Lung (tissue), 12 donors: ENCODE measurements around the gene ANKRD61. TPM values are rescaled to one million over a fixed set of nuclear protein-coding genes. Genes with fewer than 3 reads are reported as not detected.
"Not testable (repeated sequence)": the region's sequence is repeated elsewhere in the genome, so short reads cannot be mapped to it uniquely, and the experiment has no call there.

Source experiments
- ATAC-seq: fragments of 200-7000 bp; cut with Tn5 transposase; one replicate; pipeline ENCODE4 v1.9.1; 2020; ENCODE audit warnings: moderate number of reproducible peaks; ENCODE audit not compliant: insufficient read depth, low FRiP score
- DNase-seq, 3 donors: peaks; one replicate each; pipeline ENCODE4 v3.0.0-alpha.2; 2013 to 2017
- H3K27ac ChIP-seq, 2 donors: one replicate each; pipeline ENCODE4 v1.5.1; 2013; ENCODE audit warnings: mild to moderate bottlenecking in 2 of 2, moderate library complexity in 2 of 2, control low read depth in 1 of 2, inconsistent platforms in 1 of 2, low read depth in 1 of 2, low read length in 1 of 2
- H3K27me3 ChIP-seq, 3 donors: one replicate each; pipeline ENCODE4 v1.5.1; 2013; ENCODE audit warnings: low read length in 2 of 3; ENCODE audit not compliant: control insufficient read depth in 3 of 3, insufficient read depth in 3 of 3
- H3K36me3 ChIP-seq, 4 donors: one replicate each; pipeline ENCODE4 v1.5.1; 2013; ENCODE audit warnings: low read length in 4 of 4, mild to moderate bottlenecking in 1 of 4, moderate library complexity in 1 of 4; ENCODE audit not compliant: control insufficient read depth in 4 of 4, insufficient read depth in 4 of 4
- H3K4me1 ChIP-seq, 5 donors: one replicate each; pipeline ENCODE4 v1.5.1; 2013; ENCODE audit warnings: low read length in 5 of 5, mild to moderate bottlenecking in 2 of 5, moderate library complexity in 1 of 5; ENCODE audit not compliant: control insufficient read depth in 5 of 5, insufficient read depth in 5 of 5
- H3K4me3 ChIP-seq: one replicate; pipeline ENCODE4 v1.5.1; 2013; ENCODE audit warnings: mild to moderate bottlenecking, control low read depth, moderate library complexity
- H3K9ac ChIP-seq, 2 donors: one replicate each; pipeline ENCODE4 v1.5.1; 2013; ENCODE audit warnings: low read length in 2 of 2, control low read depth in 1 of 2; ENCODE audit not compliant: insufficient read depth in 1 of 2
- H3K9me3 ChIP-seq, 4 donors: one replicate each; pipeline ENCODE4 v1.5.1; 2013; ENCODE audit warnings: low read length in 3 of 4, mild to moderate bottlenecking in 1 of 4, moderate library complexity in 1 of 4; ENCODE audit not compliant: control insufficient read depth in 4 of 4, insufficient read depth in 3 of 4
- CTCF ChIP-seq: IDR thresholded peaks from 2 replicates; pipeline ENCODE4 v1.5.1; 2012; ENCODE audit warnings: mild to moderate bottlenecking; ENCODE audit errors: control extremely low read depth, extremely low read depth
- WGBS, 2 donors: extraction: QIAGEN DNeasy Blood & Tissue Kit; methylation state at CpG; one replicate each; pipeline ENCODE4 v1.1.7; 2013; 5-methylcytosine and 5-hydroxymethylcytosine counted together
- polyA plus RNA-seq, 2 donors: library from polyadenylated mRNA; stranded (reverse); fragments of 200-250 nt; gene quantifications; one replicate each; pipeline ENCODE4 v1.2.1, GENCODE V29; 2013
- total RNA-seq, 2 donors: library from RNA; depleted of rRNA in 1 of 2; stranded (reverse); fragments of >200 nt in 1 of 2; gene quantifications; one replicate each; pipeline ENCODE4 v1.2.1, GENCODE V29; 2014 to 2021
- donor health status: control.
- donor health status: control.
- donor health status: Bipolar disorder and iron deficiency.
- donor health status: healthy.
- donor health status: DM: yes; HTN: yes; CAD: no.

ANKRD61 gene
- total and polyA plus RNA-seq, 4 donors, result 0.08 TPM; not detected in 3

DNA sequence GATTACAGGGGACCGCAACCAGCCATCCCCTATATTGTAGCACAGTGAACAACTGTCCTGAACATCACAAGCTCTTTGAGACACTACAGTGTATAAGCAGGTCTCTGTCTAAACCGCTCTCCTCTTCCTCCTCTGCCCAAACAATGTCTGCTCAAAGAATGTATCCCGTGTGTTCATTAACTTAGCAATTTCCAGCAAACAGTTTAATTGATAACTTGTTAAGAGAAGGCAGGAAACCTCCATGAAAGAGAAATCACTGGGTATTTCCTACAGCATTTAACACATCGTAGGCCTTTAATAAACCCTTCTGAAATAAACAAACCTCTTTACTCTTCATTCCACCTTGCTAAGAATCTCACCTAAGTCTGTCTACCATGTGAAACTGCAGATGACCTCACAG lies 23.8 kb upstream of the ANKRD61 start:
- H3K9ac ChIP-seq, result no peak overlapping the region
- DNase-seq (no peak), ATAC-seq (no peak)
- H3K4me1 ChIP-seq, result peaks cover 0 to 16% (median under 1%) of the 10 kb centered on the region in 5 donors
- H3K9me3 ChIP-seq, result no peaks in the 10 kb centered on the region
- H3K4me3 ChIP-seq, result no peak overlapping the region
- no peaks in the 10 kb centered on the region for H3K27me3 ChIP-seq
- no peak overlapping the region for H3K27ac ChIP-seq
- TF ChIP-seq CTCF, result no peak
- H3K36me3 ChIP-seq, result peaks cover 0 to 4% (median 2%) of the 10 kb centered on the region in 4 donors
- 60 to 72% methylated on average over 4 of the region's 4 CpGs for WGBS, 2 donors

- DNase-seq, ATAC-seq, H3K9me3 ChIP-seq, H3K36me3 ChIP-seq, H3K27me3 ChIP-seq, H3K27ac ChIP-seq: not testable (repeated sequence)
- 47 to 51% methylated on average over 27 of the region's 27 CpGs for WGBS, 2 donors
- Histone ChIP-seq H3K4me1 (peaks cover 0 to 16% (median 6%) of the 10 kb centered on the region in 5 donors), H3K4me3 (peak overlapping the region; percentile 45), H3K9ac (peak overlapping the region in 1 of 2 donors; percentile 71)
These were observed 23.2 kb upstream of the ANKRD61 start for GRCh38 chr7:6007835-6008590.

DNA sequence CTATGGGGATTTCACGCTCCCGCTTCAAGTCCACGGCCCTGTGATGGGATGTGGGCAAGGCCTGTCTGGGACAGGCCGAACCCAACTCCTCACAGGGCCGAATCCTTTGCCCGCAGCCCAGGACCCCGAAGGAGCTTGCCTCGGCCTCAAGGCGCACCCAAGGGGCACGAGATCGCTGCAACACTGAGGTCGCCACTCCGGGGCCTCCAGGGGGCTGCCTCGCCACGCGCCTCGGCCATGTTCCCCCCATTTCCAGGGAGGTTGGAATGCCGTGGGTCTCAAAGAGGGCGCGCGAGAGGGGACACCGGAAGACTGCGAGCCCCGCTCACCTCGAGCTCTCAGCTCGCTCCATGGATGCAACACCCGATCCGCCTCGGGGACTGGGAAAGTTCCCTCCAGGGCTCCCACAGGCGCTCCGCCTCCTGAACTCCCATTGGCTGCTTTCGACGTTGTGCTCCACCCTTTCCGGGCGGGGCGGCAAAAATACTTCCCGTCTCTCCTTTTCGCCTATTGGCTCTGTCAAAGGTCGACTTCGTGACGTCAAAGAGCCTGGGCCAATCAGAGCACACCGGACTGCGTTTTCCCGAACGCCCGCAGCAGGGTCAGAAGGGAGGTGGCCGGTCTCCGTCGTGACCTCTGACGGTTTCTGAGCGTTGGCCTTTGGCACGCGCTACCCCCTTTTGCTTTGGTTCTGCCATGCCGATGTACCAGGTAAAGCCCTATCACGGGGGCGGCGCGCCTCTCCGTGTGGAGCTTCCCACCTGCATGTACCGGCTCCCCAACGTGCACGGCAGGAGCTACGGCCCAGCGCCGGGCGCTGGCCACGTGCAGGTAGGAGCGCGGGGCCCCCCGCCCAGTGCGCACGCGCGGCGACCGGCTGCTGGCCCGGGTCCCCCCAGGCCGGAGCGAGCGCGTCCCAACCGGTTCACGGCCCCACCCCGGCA lies 22.2 kb upstream of the ANKRD61 start, which contains the start of the genes AIMP2 and PMS2:
TSS of gene AIMP2 (plus strand) at position 605 of the 944 bp plus-strand sequence. CDS start at position 697, 92 bp downstream.
TSS of gene PMS2 (minus strand) at position 382 of the 944 bp plus-strand sequence. CDS start at position 352, 30 bp downstream.
- Histone ChIP-seq H3K36me3 (peaks cover 0 to 5% (median under 1%) of the 10 kb centered on the region in 4 donors), H3K27me3 (no peaks in the 10 kb centered on the region), H3K4me3 (peak within 1 kb of the TSS; percentile 85), H3K27ac (peak within 1 kb of the TSS; percentile 97 to 99), H3K9ac (peak within 1 kb of the TSS; percentile 71 to 74), H3K9me3 (no peaks in the 10 kb centered on the region), H3K4me1 (peaks cover 0 to 16% (median 6%) of the 10 kb centered on the region in 5 donors)
- DNase-seq (peak; percentile 99), ATAC-seq (peak; percentile 92)
- 0% methylated on average over 73 to 84 of the region's 84 CpGs for WGBS, 2 donors
- no peak for TF ChIP-seq CTCF

- WGBS, 2 donors, result 92 to 94% methylated on average over 8 of the region's 8 CpGs
- H3K27ac ChIP-seq, H3K9ac ChIP-seq, ATAC-seq, H3K27me3 ChIP-seq, DNase-seq, H3K36me3 ChIP-seq, H3K9me3 ChIP-seq, H3K4me3 ChIP-seq: not testable (repeated sequence)
- H3K4me1 ChIP-seq, result peaks cover 0 to 16% (median 6%) of the 10 kb centered on the region in 5 donors
These were observed 20.8 kb upstream of the ANKRD61 start for GRCh38 chr7:6010370-6010769.
